Osteocyte (in vitro differentiated cells): Measurements from ENCODE around the gene FAM114A1. TPM values are rescaled to one million over a fixed set of nuclear protein-coding genes. Genes with fewer than 3 reads are reported as not detected.
"Not testable (repeated sequence)": the region's sequence is repeated elsewhere in the genome, so short reads cannot be mapped to it uniquely, and the experiment has no call there.

ENCODE experiments used
- DNase-seq: peaks from one replicate; pipeline ENCODE4 v3.0.0; 2021; ENCODE audit warnings: mixed read lengths; ENCODE audit not compliant: unreplicated experiment; ENCODE audit errors: extremely low spot score
- H3K27ac Mint-ChIP-seq: one replicate; pipeline ENCODE4 v1.8.0; 2021; ENCODE audit warnings: mild to moderate bottlenecking, mixed read lengths; ENCODE audit not compliant: unreplicated experiment
- H3K27me3 Mint-ChIP-seq: one replicate; pipeline ENCODE4 v1.8.0; 2021; ENCODE audit warnings: mixed read lengths; ENCODE audit not compliant: unreplicated experiment
- H3K36me3 Mint-ChIP-seq: one replicate; pipeline ENCODE4 v1.8.0; 2021; ENCODE audit warnings: mixed read lengths; ENCODE audit not compliant: unreplicated experiment
- H3K4me1 Mint-ChIP-seq: one replicate; pipeline ENCODE4 v1.8.0; 2021; ENCODE audit warnings: mixed read lengths; ENCODE audit not compliant: unreplicated experiment
- H3K4me3 Mint-ChIP-seq: one replicate; pipeline ENCODE4 v1.8.0; 2021; ENCODE audit warnings: mild to moderate bottlenecking, moderate library complexity, mixed read lengths; ENCODE audit not compliant: unreplicated experiment
- H3K9me3 Mint-ChIP-seq: one replicate; pipeline ENCODE4 v1.8.0; 2021; ENCODE audit warnings: mixed read lengths; ENCODE audit not compliant: unreplicated experiment
- total RNA-seq: library from RNA; stranded (reverse); gene quantifications from 2 replicates; pipeline ENCODE4 v1.2.1, GENCODE V29; 2021
- TF ChIP-seq, protein P1 (sequence below): fragments of 200-600 bp; sonication (generic); IDR thresholded peaks from 2 replicates; pipeline ENCODE4 v1.5.0; 2021; ENCODE audit warnings: antibody characterized with exemption, mild to moderate bottlenecking, moderate library complexity

The FAM114A1 gene
- total RNA-seq, 1 donor from 2014 or later = 139 TPM

DNA sequence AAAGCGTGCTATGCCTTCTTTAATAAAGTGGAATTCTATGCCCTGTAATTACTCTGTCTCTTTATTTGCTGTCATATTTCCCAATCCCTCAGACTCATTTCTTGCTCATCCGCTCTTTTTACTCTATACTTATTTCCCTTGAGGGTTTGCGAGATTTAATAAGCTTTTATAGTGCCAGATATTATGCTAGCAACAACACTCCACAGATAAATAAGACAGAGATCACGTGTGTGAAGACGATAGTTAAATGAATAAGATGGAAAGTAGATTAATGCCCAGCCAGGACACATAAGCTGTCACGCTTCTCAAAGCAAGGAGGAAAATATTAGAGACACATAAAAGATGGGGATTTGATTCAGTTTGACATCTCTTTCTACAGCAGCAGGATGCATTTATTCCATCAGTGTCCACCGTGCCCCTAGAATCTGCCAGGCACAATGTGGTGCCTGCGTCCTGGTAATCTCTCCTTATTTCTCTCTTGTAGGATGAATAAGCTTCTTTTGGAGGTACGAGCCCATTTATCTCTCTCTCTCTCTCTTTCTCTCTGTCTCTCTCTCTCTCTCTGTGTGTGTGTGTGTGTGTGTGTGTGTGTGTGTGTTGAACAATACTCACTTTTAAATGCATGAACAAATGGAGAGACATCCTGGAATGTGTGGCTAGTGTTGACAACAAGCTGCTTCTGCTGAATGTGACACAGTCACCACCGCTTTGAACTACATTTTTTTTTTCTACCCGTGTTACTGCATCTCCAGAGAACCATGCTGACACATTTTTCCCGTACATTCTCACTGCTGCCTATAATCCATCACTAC lies 116.4 kb downstream of the FAM114A1 start:
- Mint-ChIP-seq H3K4me1 (peaks cover 23% of the 10 kb centered on the region), H3K9me3 (no peaks in the 10 kb centered on the region), H3K4me3 (no peak overlapping the region), H3K27me3 (no peaks in the 10 kb centered on the region), H3K27ac (peak overlapping the region; percentile 13), H3K36me3 (no peaks in the 10 kb centered on the region)
- DNase-seq = no peak
- TF ChIP-seq, protein P1, sequence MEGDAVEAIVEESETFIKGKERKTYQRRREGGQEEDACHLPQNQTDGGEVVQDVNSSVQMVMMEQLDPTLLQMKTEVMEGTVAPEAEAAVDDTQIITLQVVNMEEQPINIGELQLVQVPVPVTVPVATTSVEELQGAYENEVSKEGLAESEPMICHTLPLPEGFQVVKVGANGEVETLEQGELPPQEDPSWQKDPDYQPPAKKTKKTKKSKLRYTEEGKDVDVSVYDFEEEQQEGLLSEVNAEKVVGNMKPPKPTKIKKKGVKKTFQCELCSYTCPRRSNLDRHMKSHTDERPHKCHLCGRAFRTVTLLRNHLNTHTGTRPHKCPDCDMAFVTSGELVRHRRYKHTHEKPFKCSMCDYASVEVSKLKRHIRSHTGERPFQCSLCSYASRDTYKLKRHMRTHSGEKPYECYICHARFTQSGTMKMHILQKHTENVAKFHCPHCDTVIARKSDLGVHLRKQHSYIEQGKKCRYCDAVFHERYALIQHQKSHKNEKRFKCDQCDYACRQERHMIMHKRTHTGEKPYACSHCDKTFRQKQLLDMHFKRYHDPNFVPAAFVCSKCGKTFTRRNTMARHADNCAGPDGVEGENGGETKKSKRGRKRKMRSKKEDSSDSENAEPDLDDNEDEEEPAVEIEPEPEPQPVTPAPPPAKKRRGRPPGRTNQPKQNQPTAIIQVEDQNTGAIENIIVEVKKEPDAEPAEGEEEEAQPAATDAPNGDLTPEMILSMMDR = no peak

DNA sequence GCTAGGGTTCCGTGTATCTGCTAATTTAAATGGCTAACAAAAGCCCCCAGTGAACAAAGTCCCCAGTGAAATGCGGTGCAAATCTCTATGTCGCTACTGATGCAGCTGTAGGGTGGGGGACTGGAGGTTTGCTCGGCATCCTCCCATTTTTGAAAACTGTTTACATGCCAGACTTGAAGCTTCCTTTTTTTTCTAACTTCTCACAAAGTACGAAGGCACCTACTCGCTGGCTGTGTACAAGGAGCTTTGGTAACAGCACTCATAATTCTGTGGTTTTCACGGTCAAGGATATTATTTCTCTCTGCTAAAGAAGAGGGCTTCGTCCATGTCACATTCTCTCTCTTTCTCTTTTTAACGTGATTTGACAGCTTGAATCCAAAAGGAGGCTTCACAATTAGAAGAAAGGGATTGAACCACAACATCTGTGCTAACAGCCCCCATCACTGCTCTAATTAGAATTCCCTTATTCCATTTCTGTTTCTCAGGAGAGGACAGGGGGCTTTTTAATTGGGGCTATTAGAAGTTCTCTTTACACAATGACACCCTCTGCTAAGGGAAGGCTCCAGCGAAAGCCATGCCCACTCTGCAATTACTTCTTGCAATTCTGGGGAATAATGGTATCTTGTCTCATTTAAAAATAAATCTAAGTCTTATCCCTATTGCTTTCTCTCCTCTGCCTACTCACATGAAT lies 117.9 kb downstream of the FAM114A1 start:
- Mint-ChIP-seq H3K4me3 (no peak overlapping the region), H3K4me1 (peaks cover 23% of the 10 kb centered on the region), H3K27me3 (no peaks in the 10 kb centered on the region), H3K27ac (no peak overlapping the region), H3K9me3 (no peaks in the 10 kb centered on the region), H3K36me3 (no peaks in the 10 kb centered on the region)
- DNase-seq = no peak
- TF ChIP-seq, protein P1 = no peak

DNA sequence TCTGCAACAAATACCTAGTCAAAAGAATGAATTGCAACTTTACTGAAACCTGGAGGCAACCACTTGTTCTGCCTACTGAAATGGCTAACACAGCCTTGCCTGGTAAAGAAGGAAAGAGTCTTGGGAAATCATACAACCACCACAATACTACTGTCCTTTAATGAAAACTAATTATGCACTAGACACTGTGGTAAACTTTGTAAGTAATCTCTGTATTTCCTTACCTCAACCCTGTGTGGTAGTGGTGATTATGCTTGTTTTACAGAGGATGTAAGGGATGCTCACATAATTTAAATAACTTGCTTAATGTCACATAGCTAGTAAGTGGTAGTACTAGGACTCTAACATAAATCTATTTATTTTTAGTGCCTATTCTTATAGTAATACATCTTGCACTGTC lies 119.9 kb downstream of the FAM114A1 start:
- H3K36me3 Mint-ChIP-seq = no peaks in the 10 kb centered on the region
- H3K4me3 Mint-ChIP-seq = no peak overlapping the region
- no peak for DNase-seq
- no peaks in the 10 kb centered on the region for H3K27me3 Mint-ChIP-seq
- TF ChIP-seq, protein P1 = no peak
- H3K27ac Mint-ChIP-seq = no peak overlapping the region
- H3K4me1 Mint-ChIP-seq = peaks cover 13% of the 10 kb centered on the region
- no peaks in the 10 kb centered on the region for H3K9me3 Mint-ChIP-seq

DNA sequence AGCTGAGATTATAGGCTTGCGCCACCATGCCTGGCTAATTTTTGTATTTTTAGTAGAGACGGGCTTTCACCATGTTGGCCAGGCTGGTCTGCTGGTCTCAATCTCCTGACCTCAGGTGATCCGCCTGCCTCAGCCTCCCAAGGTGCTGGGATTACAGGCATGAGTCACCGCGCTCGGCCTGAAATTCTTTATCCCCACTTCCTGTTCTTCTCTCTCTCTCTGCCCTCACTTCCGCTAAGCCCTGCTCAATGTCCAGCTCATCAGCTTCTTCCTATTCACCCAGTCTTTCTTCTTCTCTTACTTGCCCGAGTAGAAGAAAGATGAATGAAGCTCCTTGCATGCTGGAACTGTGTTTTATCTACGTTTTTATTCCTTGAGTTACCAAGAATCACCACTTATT lies 120.7 kb downstream of the FAM114A1 start:
- peaks cover 12% of the 10 kb centered on the region for H3K4me1 Mint-ChIP-seq
- not testable (repeated sequence) for DNase-seq, H3K27ac Mint-ChIP-seq, H3K9me3 Mint-ChIP-seq, H3K4me3 Mint-ChIP-seq, H3K27me3 Mint-ChIP-seq, H3K36me3 Mint-ChIP-seq

DNA sequence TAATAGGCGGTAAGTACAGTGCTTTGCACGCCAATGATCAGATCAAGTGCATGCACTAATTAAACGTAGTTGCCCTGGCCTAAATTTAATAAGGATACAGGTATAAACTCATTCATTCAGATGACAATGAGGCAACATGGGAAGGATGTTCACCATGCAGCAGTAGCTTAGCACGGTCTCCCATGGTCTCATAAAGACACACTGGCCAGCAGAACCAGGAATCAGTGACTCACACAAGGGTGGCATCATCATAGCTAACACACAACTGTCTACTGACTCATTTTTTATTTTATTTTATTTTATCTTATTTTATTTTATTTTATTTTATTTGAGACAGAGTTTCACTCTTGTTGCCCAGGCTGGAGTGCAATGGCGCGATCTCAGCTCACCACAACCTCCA lies 121.9 kb downstream of the FAM114A1 start:
- Mint-ChIP-seq H3K4me1 (peaks cover 11% of the 10 kb centered on the region), H3K27ac (no peak overlapping the region), H3K4me3 (no peak overlapping the region), H3K36me3 (no peaks in the 10 kb centered on the region), H3K27me3 (no peaks in the 10 kb centered on the region), H3K9me3 (no peaks in the 10 kb centered on the region)
- DNase-seq = no peak
- TF ChIP-seq, protein P1 = no peak
